GM10847 (cell line): ENCODE measurements around the gene KDM4C.

ENCODE experiments used
- POLR2A ChIP-seq: IDR thresholded peaks from 2 replicates; pipeline ENCODE4 v1.6.1; 2011; ENCODE audit not compliant: insufficient read length; ENCODE audit errors: extremely low read depth

Gene KDM4C

DNA sequence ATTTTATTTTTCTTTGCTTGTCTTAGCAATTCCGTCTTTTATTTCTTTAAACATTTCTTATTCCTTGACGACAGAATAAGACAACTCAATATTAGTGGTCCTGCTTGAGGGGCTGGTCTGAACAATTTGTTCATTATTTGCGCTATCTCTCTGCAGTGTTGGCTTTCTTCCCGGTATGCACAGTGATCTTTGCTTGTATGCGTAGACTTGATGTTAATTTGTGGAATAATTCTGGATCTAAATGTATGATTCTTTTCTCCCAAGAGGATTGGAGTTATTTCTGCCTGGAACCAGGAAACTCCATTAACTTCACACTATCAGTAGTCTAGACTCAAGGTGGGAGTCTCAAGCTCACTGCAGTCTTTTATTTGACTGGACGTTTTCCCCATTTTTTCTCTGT, 80.4 kb downstream of the KDM4C start:
- TF ChIP-seq POLR2A: no peak

DNA sequence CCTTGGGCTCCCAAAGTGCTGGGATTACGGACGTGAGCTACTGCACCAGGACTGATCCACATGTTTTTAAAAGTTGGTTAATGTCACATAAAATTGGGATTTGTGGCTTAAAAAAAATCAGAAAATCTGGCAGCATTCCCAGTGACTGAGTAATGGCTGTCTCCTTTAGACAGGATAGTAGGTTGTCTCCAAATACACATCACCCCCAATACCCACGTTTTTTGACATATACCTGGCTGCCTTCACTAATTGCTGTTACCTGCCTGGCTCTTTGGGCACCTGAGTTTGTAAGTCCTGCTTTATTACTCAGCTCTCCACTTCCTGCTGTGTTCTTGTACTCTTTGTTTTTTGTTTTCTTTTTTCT, 84.8 kb downstream of the KDM4C start:
- TF ChIP-seq POLR2A: no peak

DNA sequence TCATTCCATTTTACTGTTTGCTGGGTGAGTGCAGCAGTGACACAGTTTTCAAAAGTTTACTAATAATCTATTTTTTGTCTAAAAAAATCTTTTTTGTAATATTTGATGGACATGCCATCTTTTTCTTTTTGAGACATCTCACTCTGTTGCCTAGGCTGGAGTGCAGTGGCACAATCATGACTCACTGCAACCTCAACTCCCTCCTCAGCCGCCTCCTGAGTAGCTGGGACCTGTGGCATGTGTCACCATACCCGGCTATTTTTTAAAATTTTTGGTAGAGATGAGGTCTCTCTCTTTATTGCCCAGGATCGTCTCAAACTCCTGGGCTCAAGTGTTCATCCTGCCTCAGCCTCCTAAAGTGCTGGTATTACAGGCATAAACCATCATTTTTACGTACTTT, 86.0 kb downstream of the KDM4C start:
- TF ChIP-seq POLR2A: no peak

DNA sequence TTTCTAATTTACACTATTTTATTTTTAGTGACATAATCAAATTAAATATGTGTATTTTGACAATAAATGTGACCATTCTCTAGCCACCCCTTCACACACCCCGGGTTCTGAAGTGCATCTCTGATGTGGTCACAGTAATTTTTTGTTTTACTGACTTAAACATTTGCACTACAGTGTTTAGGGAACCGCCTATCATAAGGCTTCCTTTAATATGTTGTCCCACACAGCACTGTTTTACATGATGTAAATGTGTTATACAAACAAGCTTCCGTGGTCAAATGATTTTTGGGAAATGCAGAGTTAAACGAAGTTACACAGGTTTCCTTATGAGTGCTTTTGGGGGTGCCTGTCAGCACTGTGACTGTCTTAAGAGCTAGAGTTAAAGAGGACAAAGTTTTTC, 86.5 kb downstream of the KDM4C start:
- TF ChIP-seq POLR2A: no peak

DNA sequence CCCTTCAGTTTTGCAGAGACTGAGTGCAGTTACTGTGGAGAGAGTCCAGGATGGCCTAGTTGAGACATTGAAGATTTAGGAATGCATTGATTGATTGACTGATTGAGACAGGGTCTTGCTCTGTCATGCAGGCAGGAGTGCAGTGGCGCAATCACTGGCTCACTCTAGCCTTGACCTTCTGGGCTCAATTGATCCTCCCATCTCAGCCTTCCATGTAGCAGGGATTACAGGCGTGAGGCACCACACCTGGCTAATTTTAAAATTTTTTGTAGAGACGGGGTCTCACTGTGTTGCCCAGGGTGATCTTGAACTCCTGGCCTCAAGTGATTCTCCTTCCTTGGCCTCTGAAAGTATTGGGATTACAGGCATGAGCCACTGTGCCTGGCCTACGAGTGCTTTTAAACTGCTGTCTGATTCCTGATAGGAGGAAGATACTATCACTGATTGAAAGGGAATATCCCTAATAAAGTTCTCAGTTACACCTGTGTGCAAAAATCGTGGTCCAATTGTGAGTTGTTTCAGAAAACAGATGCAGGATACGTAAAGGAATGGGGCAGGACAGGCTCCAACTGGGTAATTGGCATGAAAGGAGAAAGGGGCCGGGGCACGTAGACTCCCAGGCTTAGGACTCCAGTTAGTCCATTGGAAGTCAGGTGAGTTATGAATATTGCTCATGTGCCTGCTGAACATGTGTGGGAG, 87.5 kb downstream of the KDM4C start:
- TF ChIP-seq POLR2A: no peak

DNA sequence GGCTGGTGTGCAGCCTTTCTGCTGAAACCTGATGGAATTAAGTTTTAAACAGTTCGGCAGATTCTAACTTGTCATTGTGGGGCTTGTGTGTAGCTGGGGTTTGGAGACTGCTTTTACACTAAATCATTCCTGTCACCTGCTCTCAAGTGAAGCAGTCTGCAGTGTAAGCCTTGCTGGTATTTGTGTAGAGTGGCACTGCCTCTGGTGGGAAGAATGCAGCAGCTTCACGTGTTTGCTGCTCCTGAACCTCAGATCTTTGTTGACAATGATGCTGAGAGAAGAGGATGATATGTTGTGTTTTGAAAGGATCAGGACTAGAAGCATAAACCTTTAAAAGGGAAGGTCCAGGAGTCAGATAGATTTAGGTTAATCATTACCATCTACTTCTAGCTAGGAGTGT, 88.1 kb downstream of the KDM4C start:
- TF ChIP-seq POLR2A: no peak

DNA sequence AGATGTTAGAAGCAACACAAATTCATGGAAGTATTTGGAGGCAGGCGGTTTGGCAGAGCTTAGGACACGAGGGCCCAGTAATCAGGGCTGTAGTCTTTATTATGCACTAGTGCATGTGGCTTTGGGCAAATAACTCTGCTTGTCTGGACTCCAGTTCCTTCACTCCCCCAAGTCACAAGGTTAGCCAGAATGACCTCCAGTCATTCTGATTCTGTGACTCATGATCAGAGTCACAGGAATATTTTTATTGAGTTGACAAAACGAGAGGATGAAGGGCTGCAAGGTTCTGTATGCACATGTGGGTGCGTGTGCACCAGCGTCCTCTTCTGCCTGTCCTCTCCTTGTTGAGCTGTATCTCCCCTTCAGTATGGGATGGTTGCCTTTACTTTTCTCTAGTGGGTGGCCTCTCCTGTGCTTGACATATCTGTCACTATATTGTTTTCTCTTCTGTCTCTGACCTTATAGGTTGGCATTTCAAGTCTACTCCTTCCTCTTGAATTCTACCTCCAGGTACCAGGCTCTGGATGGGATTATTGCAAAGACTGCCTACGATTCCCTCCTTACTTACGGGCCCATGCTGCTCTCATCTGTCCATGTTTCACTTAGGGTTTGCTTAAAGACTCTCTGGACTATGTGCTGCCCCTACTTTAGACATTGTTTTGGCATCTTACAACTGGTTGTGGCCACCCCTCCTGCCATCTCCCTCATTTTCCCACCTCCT, 94.6 kb downstream of the KDM4C start:
- TF ChIP-seq POLR2A: no peak

DNA sequence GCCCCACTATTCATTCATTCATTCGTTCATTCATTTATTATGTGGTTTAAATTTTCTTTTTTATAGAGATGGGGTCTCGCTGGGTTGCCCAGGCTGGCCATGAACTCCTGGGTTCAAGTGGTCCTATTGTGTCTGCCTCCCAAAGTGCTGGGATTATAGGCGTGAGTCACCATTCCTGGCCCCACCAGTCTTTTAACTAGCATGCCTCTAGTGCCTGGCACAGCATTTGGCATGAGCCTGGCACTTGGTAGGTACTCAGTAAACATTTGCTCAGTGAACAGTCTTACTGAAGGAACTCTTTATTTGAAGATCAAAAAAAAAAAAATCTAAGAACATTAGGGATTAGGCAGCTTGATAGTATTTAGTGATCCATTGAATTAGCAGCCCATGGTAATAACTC, 98.1 kb downstream of the KDM4C start:
- TF ChIP-seq POLR2A: no peak

DNA sequence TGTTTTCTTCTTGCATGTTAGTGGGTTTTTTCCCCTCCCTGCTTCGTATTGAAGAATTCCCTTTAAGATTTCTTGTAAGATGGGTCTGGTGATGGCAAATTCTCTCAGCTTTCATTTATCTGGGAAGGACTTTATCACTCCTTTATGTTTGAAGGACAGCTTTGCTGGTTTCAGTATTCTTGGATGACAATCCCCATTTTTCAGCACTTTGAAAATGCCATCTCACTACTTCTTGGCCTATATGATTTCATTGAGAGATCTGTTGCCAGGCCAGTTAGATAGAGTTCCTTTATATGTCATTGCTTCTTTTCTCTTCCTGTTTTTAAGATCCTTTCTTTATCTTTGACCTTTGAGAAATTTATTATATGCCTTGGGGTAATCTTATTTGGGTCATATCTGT, 106.3 kb downstream of the KDM4C start:
- TF ChIP-seq POLR2A: no peak

DNA sequence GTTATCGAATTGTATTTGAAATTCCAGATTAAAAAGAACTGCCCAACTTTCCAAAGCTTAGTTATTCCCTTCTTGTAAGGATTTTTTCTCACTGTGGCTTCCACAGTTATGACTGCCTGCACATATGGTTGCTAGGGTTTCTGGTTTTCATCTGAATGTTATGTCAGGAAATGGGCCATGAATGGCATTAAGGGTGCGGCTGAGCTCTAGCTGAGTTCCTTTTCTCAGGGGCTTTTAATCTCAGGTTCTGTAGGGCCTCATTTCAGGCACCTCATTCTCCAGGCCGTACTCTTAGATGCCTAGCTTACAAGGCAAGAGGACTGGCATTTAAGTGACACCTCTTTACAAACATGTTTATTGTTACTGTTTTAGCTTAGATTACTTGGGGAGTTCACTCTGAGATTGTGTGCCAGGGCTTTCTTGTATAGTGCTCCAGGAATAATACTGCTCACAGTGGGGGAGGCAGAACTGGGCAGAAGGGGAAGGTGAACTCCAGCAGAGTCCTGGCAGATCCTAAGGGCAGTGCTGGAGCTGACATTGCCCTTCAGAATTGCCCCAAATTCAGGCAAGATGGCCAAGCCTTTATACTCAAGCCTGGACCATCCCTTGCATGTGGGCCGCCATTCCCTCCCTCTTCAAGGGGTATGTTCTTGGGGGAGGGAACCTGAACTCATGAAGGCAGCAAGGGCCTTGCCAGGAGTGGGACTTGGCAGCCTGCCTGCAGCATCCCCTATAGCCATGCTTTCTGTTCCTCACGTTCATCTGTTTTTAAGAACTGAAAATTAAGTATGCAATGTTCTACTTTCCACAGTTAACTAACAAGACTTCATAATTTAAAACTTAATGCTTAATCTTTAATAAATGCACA, 111.5 kb downstream of the KDM4C start:
- TF ChIP-seq POLR2A: no peak

DNA sequence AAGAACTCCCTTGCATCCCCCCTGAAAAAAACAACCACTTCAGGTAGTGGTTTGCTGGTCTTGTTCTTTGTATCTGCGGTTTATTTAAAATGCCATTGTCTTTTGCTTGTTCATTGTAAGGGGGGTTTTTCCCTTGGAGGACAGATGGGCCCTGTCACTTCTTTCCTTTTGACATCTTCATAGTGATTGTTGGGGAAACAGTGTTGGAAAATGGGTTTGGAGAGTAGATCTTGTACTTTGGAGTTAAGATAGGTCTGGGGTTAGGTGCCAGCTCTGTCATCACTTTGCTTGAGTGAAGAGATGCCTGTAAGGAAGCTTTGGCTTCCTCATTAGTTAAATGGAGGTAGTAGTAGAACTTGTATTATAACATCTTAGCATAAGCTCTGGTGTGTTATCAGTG, 112.4 kb downstream of the KDM4C start:
- no peak for TF ChIP-seq POLR2A

DNA sequence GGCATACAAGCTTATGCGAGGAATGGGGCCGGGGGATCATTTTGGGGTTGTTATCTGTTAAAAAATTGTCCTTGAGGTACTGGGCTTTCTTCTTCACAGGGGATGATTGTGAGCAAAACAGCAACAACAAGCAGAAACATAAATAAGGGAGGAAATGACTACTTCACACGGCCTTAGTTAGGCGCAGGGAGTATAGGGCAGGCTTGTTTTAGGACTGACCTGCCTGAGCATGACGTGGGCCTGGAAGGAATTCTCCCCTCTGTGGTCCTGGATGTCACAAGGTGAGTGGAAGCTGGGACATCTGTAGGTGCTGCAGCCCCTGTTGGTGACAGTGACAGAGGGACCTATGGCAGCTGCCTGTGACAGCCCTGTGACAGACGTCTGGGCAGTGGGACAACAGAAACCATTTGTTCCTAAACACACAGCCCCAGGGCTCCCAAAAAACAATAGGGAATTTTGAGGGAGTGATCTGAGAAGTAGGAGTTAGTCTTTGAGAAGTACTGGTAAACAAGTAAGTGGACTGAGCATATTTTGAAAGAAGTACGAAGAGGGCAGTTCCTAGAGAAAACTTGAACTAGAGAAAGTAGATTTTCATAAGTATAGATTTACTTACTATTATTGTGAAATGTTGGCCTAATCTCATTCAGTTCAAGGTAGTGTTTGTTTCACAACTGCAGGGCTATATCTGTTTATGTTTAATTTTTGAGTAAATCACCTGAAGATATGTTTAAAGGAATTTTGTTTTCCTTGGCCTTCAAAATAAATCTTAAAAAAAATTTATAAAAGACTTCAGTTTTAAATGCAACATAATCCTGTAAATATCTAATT, 113.1 kb downstream of the KDM4C start:
- TF ChIP-seq POLR2A: no peak

DNA sequence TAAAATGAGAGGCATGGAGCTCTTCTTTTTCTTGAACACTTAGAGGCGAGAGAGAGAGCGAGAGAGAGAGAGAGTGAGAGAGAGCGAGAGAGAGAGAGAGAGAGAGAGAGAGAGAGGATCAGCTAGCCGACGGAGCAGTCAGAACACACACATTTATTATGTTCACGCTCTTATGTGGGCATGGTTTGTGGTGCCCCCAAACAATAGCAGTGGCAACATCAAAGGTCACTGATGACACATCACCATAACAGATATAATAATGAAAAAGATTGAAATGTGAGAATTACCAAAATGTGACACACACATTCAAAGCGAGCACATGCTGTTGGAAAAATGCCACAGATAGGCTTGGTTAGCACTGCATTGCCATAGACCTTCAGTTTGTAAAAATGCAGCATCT, 116.1 kb downstream of the KDM4C start:
- TF ChIP-seq POLR2A: no peak

DNA sequence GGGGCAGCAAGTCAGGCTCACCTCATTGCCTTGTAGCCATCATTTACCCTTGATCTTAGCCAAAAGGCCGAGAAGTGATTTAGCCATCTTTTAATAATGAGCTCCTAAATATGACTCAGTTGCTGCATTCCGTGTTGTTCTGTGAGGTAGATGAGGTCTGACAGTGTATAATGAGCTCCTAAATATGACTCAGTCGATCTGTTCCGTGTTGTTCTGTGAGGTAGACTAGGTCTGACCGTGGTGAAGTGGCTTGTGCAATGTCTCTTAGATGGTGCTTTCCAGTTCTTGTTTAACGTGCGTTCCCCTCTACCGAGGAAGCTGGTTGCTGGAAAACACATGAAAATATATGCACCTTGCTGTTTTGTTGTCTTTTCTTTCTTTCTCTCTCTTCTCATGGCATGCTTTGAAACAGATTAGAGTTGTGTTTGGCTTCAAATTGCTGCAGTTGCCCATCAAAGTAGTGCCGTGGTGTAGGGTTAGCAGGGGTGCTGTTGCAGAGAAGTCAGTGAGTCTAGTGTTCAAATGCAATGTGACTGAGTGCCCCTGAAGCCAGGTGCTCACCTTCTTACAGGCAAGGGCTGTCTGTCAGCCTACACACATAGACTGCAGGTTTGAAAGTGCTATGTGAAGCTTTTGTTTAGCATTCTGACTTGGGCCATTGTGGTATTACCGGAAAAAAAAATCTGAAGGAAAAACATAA, 118.6 kb downstream of the KDM4C start:
- TF ChIP-seq POLR2A: no peak
